Activated T-helper 17 cell treated with anti-CD3 and anti-CD28 coated beads, Interleukin-2, amount 50 U/mL, for 72 hours (primary cell): ENCODE results near the gene PAK3. TPM values are rescaled to one million over a fixed set of nuclear protein-coding genes. Genes with fewer than 3 reads are reported as not detected.

Experiments used
- ATAC-seq: fragments of 150-1000 bp; cut with Tn5 transposase; replicated peaks from 2 replicates; pipeline ENCODE4 v1.10.0; 2021; ENCODE audit warnings: mild to moderate bottlenecking, moderate library complexity
- H3K27ac Mint-ChIP-seq: one replicate; pipeline ENCODE4 v1.8.0; 2022; ENCODE audit warnings: mixed read lengths
- H3K27me3 Mint-ChIP-seq: one replicate; pipeline ENCODE4 v1.8.0; 2022; ENCODE audit warnings: mixed read lengths
- H3K36me3 Mint-ChIP-seq: one replicate; pipeline ENCODE4 v1.8.0; 2022; ENCODE audit warnings: low read depth, mild to moderate bottlenecking, mixed read lengths
- H3K4me1 Mint-ChIP-seq: one replicate; pipeline ENCODE4 v1.8.0; 2022; ENCODE audit warnings: mixed read lengths
- H3K4me3 Mint-ChIP-seq: one replicate; pipeline ENCODE4 v1.8.0; 2022; ENCODE audit warnings: mild to moderate bottlenecking, mixed read lengths
- H3K9me3 Mint-ChIP-seq: one replicate; pipeline ENCODE4 v1.8.0; 2022; ENCODE audit warnings: mixed read lengths
- total RNA-seq, 2 donors: library from RNA; stranded (reverse); gene quantifications; one replicate each; pipeline ENCODE4 v1.2.3, GENCODE V29; 2022

Gene PAK3
- total RNA-seq, 2 donors from 2014 or later = 0.67 to 2.4 TPM

- Mint-ChIP-seq H3K9me3 (no peaks in the 10 kb centered on the region), H3K36me3 (no peaks in the 10 kb centered on the region), H3K27me3 (peaks cover 4% of the 10 kb centered on the region), H3K4me1 (no peaks in the 10 kb centered on the region), H3K4me3 (no peak overlapping the region), H3K27ac (no peak overlapping the region)
- no peak for ATAC-seq
Measured at GRCh38 chrX:111260451-111260850, 164.5 kb downstream of the PAK3 start.

- H3K27ac Mint-ChIP-seq = no peak overlapping the region
- no peak for ATAC-seq
- no peaks in the 10 kb centered on the region for H3K4me1 Mint-ChIP-seq
- H3K4me3 Mint-ChIP-seq = no peak overlapping the region
- H3K9me3 Mint-ChIP-seq = no peaks in the 10 kb centered on the region
- peaks cover 8% of the 10 kb centered on the region for H3K27me3 Mint-ChIP-seq
- no peaks in the 10 kb centered on the region for H3K36me3 Mint-ChIP-seq
Measured at GRCh38 chrX:111262086-111262485, 166.1 kb downstream of the PAK3 start.

- no peaks in the 10 kb centered on the region for H3K36me3 Mint-ChIP-seq
- H3K4me1 Mint-ChIP-seq = no peaks in the 10 kb centered on the region
- peaks cover 11% of the 10 kb centered on the region for H3K27me3 Mint-ChIP-seq
- no peak for ATAC-seq
- H3K4me3 Mint-ChIP-seq = no peak overlapping the region
- no peaks in the 10 kb centered on the region for H3K9me3 Mint-ChIP-seq
- no peak overlapping the region for H3K27ac Mint-ChIP-seq
Measured at GRCh38 chrX:111264385-111264784, 168.4 kb downstream of the PAK3 start.

- H3K4me1 Mint-ChIP-seq = no peaks in the 10 kb centered on the region
- no peak for ATAC-seq
- no peak overlapping the region for H3K27ac Mint-ChIP-seq
- no peaks in the 10 kb centered on the region for H3K36me3 Mint-ChIP-seq
- H3K4me3 Mint-ChIP-seq = no peak overlapping the region
- H3K9me3 Mint-ChIP-seq = no peaks in the 10 kb centered on the region
- H3K27me3 Mint-ChIP-seq = peaks cover 11% of the 10 kb centered on the region
Measured at GRCh38 chrX:111265486-111265885, 169.5 kb downstream of the PAK3 start.

GRCh38 chrX:111268506-111268905, 172.5 kb downstream of the PAK3 start:
- H3K9me3 Mint-ChIP-seq = no peaks in the 10 kb centered on the region
- no peak for ATAC-seq
- peaks cover 7% of the 10 kb centered on the region for H3K27me3 Mint-ChIP-seq
- no peak overlapping the region for H3K27ac Mint-ChIP-seq
- no peak overlapping the region for H3K4me3 Mint-ChIP-seq
- no peaks in the 10 kb centered on the region for H3K36me3 Mint-ChIP-seq
- H3K4me1 Mint-ChIP-seq = no peaks in the 10 kb centered on the region

- Mint-ChIP-seq H3K4me3 (no peak within 1 kb of the TSS), H3K27ac (no peak within 1 kb of the TSS), H3K27me3 (peaks cover 12% of the 10 kb centered on the region), H3K9me3 (no peaks in the 10 kb centered on the region), H3K36me3 (no peaks in the 10 kb centered on the region), H3K4me1 (no peaks in the 10 kb centered on the region)
- no peak for ATAC-seq
Measured at GRCh38 chrX:111270339-111270738, 174.3 kb downstream of the PAK3 start, which contains the start of gene CAPN6. CAPN6 (minus strand) TSS chrX:111270483; CDS start chrX:111263936, 6,547 bp downstream.

Other genes with a start within 250 kb of the PAK3 start
- gene CAPN6, start 174.3 kb downstream of the PAK3 start, total RNA-seq = not detected